Pons (tissue), 1 donor: Measurements from ENCODE around the gene ANXA5.

Experiments
- DNase-seq: peaks from one replicate; pipeline ENCODE4 v3.0.0-alpha.2; 2016; ENCODE audit warnings: low spot score

ANXA5 gene

DNA sequence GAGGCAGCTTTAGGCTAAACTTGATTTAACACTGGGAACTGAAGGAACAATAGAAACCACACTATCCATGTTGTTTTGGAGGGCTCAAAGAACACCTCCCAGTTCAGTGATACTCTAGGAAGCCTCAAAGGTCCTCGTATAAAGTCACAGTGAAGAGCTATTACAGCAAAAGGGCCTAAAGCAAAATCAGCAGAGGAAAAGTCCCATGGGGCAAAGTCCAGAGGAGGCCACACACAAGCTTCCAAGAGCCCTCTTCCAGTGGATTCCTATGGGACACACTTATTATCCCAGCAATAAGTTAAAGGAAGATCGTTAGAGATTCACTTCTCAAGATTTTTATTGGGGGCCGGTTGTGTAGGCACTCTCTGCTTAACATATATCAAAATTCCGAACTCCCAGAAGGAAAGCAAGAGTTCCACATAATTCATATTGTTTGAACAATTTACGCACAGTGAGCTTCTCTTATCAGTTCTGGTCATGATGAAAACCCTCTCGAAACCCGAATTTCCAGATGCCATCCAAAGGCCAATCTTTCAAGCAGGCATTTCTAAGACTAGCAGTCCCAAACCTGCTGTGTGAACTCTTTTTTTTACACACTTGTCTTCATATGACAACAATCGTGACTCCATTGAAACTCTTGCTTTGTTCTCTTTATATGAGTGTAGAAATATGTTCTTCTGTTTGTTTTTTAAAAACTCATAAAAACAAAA lies 53.7 kb downstream of the ANXA5 start:
- no peak for DNase-seq

GRCh38 chr4:121642292-121642691 lies 54.5 kb downstream of the ANXA5 start:
- no peak for DNase-seq

- no peak for DNase-seq
Measured at GRCh38 chr4:121633653-121634052, 63.1 kb downstream of the ANXA5 start.

DNA sequence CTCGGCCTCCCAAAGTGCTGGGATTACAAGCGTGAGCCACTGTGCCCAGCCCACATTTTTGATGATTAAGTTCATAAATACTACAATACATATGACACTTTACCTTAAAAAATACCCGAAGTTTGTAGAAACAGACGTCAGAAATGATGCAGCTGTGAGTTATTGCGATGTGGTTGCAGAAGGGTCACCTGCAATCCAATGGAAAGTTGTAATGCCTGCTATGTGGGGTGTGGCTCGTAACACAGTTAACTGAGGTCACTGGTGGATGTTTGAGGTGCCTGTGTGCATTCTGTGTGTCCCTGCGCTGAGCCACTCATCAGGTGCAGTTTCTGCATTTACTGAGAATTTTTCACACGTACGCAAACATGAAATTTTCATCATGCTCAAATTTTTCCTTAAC lies 64.1 kb downstream of the ANXA5 start:
- no peak for DNase-seq
